Measurements from ENCODE around the gene UNC5A.

Gene UNC5A

GRCh38 chr5:176825234-176825633, 14.9 kb downstream of the UNC5A start:
- no peak for TF ChIP-seq FOXM1 (IDR thresholded peaks at IDR 0.05; ENCODE audit: borderline replicate concordance, low read depth)
- no peak for TF ChIP-seq TEAD4 (IDR thresholded peaks at IDR 0.05)
- no peak for TF ChIP-seq EP300 (IDR thresholded peaks at IDR 0.05; ENCODE audit: borderline replicate concordance)
- no peak for TF ChIP-seq CEBPB (IDR thresholded peaks at IDR 0.05)
- no peak for TF ChIP-seq YY1 (IDR thresholded peaks at IDR 0.05; ENCODE audit: low read depth)
- no peak for TF ChIP-seq ZBTB7A (IDR thresholded peaks at IDR 0.05; ENCODE audit: low read depth)

GRCh38 chr5:176825957-176826356, 15.6 kb downstream of the UNC5A start:
- no peak for TF ChIP-seq NFIC (IDR thresholded peaks at IDR 0.05)
- TF ChIP-seq TAF1 (IDR thresholded peaks at IDR 0.05; ENCODE audit: low read depth): no peak
- TF ChIP-seq ZBTB7A (IDR thresholded peaks at IDR 0.05; ENCODE audit: low read depth): no peak

- TF ChIP-seq TAF1 (IDR thresholded peaks at IDR 0.05; ENCODE audit: low read depth): no peak
- no peak for TF ChIP-seq CREB1 (IDR thresholded peaks at IDR 0.05; ENCODE audit: low read depth)
- no peak for TF ChIP-seq RAD21 (IDR thresholded peaks at IDR 0.05; ENCODE audit: low read depth)
- no peak for TF ChIP-seq TCF12 (IDR thresholded peaks at IDR 0.05; ENCODE audit: low read depth)
- no peak for TF ChIP-seq FOXM1 (IDR thresholded peaks at IDR 0.05; ENCODE audit: borderline replicate concordance, low read depth)
- no peak for TF ChIP-seq TEAD4 (IDR thresholded peaks at IDR 0.05)
- no peak for TF ChIP-seq USF1 (IDR thresholded peaks at IDR 0.05)
- TF ChIP-seq EP300 (IDR thresholded peaks at IDR 0.05; ENCODE audit: borderline replicate concordance): no peak
- TF ChIP-seq YY1 (IDR thresholded peaks at IDR 0.05; ENCODE audit: low read depth): no peak
- no peak for TF ChIP-seq REST (IDR thresholded peaks at IDR 0.05; ENCODE audit: low read depth)
- no peak for TF ChIP-seq CEBPB (IDR thresholded peaks at IDR 0.05)
- TF ChIP-seq ZBTB7A (IDR thresholded peaks at IDR 0.05; ENCODE audit: low read depth): no peak
- no peak for TF ChIP-seq EGR1 (IDR thresholded peaks at IDR 0.05)
Observed at GRCh38 chr5:176827736-176828414, 17.5 kb downstream of the UNC5A start.

GRCh38 chr5:176829320-176829719, 19.0 kb downstream of the UNC5A start:
- TF ChIP-seq REST (IDR thresholded peaks at IDR 0.05; ENCODE audit: low read depth): no peak
- no peak for TF ChIP-seq EGR1 (IDR thresholded peaks at IDR 0.05)
- TF ChIP-seq MAX (IDR thresholded peaks at IDR 0.05): no peak
- no peak for TF ChIP-seq TEAD4 (IDR thresholded peaks at IDR 0.05)
- TF ChIP-seq NFIC (IDR thresholded peaks at IDR 0.05): no peak
- TF ChIP-seq YY1 (IDR thresholded peaks at IDR 0.05; ENCODE audit: low read depth): no peak
- no peak for TF ChIP-seq TCF12 (IDR thresholded peaks at IDR 0.05; ENCODE audit: low read depth)
- no peak for TF ChIP-seq CREB1 (IDR thresholded peaks at IDR 0.05; ENCODE audit: low read depth)
- TF ChIP-seq ZBTB7A (IDR thresholded peaks at IDR 0.05; ENCODE audit: low read depth): no peak
- no peak for TF ChIP-seq EP300 (IDR thresholded peaks at IDR 0.05; ENCODE audit: borderline replicate concordance)
- no peak for TF ChIP-seq RAD21 (IDR thresholded peaks at IDR 0.05; ENCODE audit: low read depth)
- TF ChIP-seq CEBPB (IDR thresholded peaks at IDR 0.05): no peak
- TF ChIP-seq TAF1 (IDR thresholded peaks at IDR 0.05; ENCODE audit: low read depth): no peak
- TF ChIP-seq FOXM1 (IDR thresholded peaks at IDR 0.05; ENCODE audit: borderline replicate concordance, low read depth): no peak
- no peak for TF ChIP-seq USF1 (IDR thresholded peaks at IDR 0.05)

GRCh38 chr5:176830422-176830994, 20.1 kb downstream of the UNC5A start:
- no peak for TF ChIP-seq ZBTB7A (IDR thresholded peaks at IDR 0.05; ENCODE audit: low read depth)
- no peak for TF ChIP-seq REST (IDR thresholded peaks at IDR 0.05; ENCODE audit: low read depth)
- no peak for TF ChIP-seq TEAD4 (IDR thresholded peaks at IDR 0.05)
- TF ChIP-seq NFIC (IDR thresholded peaks at IDR 0.05): no peak
- TF ChIP-seq RAD21 (IDR thresholded peaks at IDR 0.05; ENCODE audit: low read depth): no peak
- no peak for TF ChIP-seq MAX (IDR thresholded peaks at IDR 0.05)
- TF ChIP-seq YY1 (IDR thresholded peaks at IDR 0.05; ENCODE audit: low read depth): no peak
- TF ChIP-seq EP300 (IDR thresholded peaks at IDR 0.05; ENCODE audit: borderline replicate concordance): no peak
- no peak for TF ChIP-seq EGR1 (IDR thresholded peaks at IDR 0.05)
- no peak for TF ChIP-seq TAF1 (IDR thresholded peaks at IDR 0.05; ENCODE audit: low read depth)
- no peak for TF ChIP-seq CEBPB (IDR thresholded peaks at IDR 0.05)
- TF ChIP-seq USF1 (IDR thresholded peaks at IDR 0.05): no peak

Data from Ishikawa (cell line).